WTC11 (cell line): ENCODE data around the gene CNTN5. TPM values are rescaled to one million over a fixed set of nuclear protein-coding genes. Genes with fewer than 3 reads are reported as not detected.

Experiments
- ATAC-seq: fragments of 200-7000 bp; cut with Tn5 transposase; 2 replicates; pipeline ENCODE4 v1.10.0; 2021; ENCODE audit warnings: mild to moderate bottlenecking, moderate library complexity
- CTCF ChIA-PET: fragments of 300-600 bp; sonication (Branson Sonifier 250); formaldehyde crosslinking; loops from one replicate; lab custom pipeline; 2021; ENCODE audit warnings: antibody characterized with exemption; lab: Charles Lee
- POLR2A ChIA-PET: fragments of 350-600 bp; sonication (Branson Sonifier 250); formaldehyde crosslinking; loops from one replicate; lab custom pipeline; 2021; ENCODE audit warnings: antibody characterized with exemption; lab: Charles Lee
- DNase-seq: peaks from one replicate; pipeline ENCODE4 v3.0.0; 2021; ENCODE audit warnings: low spot score
- H3K27ac Mint-ChIP-seq: 2 replicates; pipeline ENCODE4 v1.8.0; 2021; ENCODE audit warnings: mixed read lengths
- H3K27me3 Mint-ChIP-seq: 2 replicates; pipeline ENCODE4 v1.8.0; 2021; ENCODE audit warnings: low read depth, mild to moderate bottlenecking, moderate library complexity, mixed read lengths
- H3K36me3 Mint-ChIP-seq: 2 replicates; pipeline ENCODE4 v1.8.0; 2021; ENCODE audit warnings: mixed read lengths
- H3K4me1 Mint-ChIP-seq: 2 replicates; pipeline ENCODE4 v1.8.0; 2022; ENCODE audit warnings: mixed read lengths
- H3K4me3 Mint-ChIP-seq: 2 replicates; pipeline ENCODE4 v1.8.0; 2021; ENCODE audit warnings: mild to moderate bottlenecking, moderate library complexity, mixed read lengths
- H3K9me3 Mint-ChIP-seq: 2 replicates; pipeline ENCODE4 v1.8.0; 2021; ENCODE audit warnings: mixed read lengths
- ATF1 ChIP-seq: sonication (generic); formaldehyde crosslinking; IDR thresholded peaks from 2 replicates; pipeline ENCODE4 v1.8.1; 2023; ENCODE audit warnings: mild to moderate bottlenecking, moderate library complexity, missing genetic modification reagents
- CBFB ChIP-seq: sonication (generic); formaldehyde crosslinking; IDR thresholded peaks from 2 replicates; pipeline ENCODE4 v1.8.1; 2022; ENCODE audit warnings: mild to moderate bottlenecking, low read depth, missing genetic modification reagents
- EMX1 ChIP-seq: fragments of 250-450 bp; sonication (Bioruptor Pico); IDR thresholded peaks from 2 replicates; pipeline ENCODE4 v1.8.0; 2021; ENCODE audit warnings: mild to moderate bottlenecking
- FOXJ3 ChIP-seq: sonication (generic); formaldehyde crosslinking; IDR thresholded peaks from 2 replicates; pipeline ENCODE4 v1.9.0; 2021; ENCODE audit warnings: missing genetic modification reagents, mild to moderate bottlenecking, borderline replicate concordance
- FOXK1 ChIP-seq: sonication (generic); formaldehyde crosslinking; IDR thresholded peaks from 2 replicates; pipeline ENCODE4 v1.8.0; 2022; ENCODE audit warnings: mild to moderate bottlenecking, moderate library complexity, missing genetic modification reagents
- FOXP1 ChIP-seq: sonication (generic); formaldehyde crosslinking; IDR thresholded peaks from 2 replicates; pipeline ENCODE4 v1.8.0; 2022; ENCODE audit warnings: missing genetic modification reagents, mild to moderate bottlenecking, moderate library complexity, borderline replicate concordance
- NR3C1 ChIP-seq: sonication (generic); formaldehyde crosslinking; conservative IDR thresholded peaks from 2 replicates; pipeline ENCODE4 v1.8.1; 2023; ENCODE audit warnings: low read depth, mild to moderate bottlenecking, missing genetic modification reagents
- OVOL2 ChIP-seq: fragments of 250-450 bp; sonication (Bioruptor Pico); IDR thresholded peaks from 2 replicates; pipeline ENCODE4 v1.9.0; 2021; ENCODE audit warnings: mild to moderate bottlenecking, borderline replicate concordance
- PRRX2 ChIP-seq: fragments of 250-450 bp; sonication (Bioruptor Pico); IDR thresholded peaks from 2 replicates; pipeline ENCODE4 v1.8.0; 2021; ENCODE audit warnings: mild to moderate bottlenecking
- SMAD3 ChIP-seq: sonication (generic); formaldehyde crosslinking; IDR thresholded peaks from 2 replicates; pipeline ENCODE4 v1.8.0; 2022; ENCODE audit warnings: missing genetic modification reagents, mild to moderate bottlenecking, borderline replicate concordance
- SOX15 ChIP-seq: fragments of 250-450 bp; sonication (Bioruptor Pico); IDR thresholded peaks from 2 replicates; pipeline ENCODE4 v1.9.0; 2021; ENCODE audit warnings: mild to moderate bottlenecking
- total RNA-seq: library from RNA; stranded (reverse); gene quantifications from 3 replicates; pipeline ENCODE4 v1.2.3, GENCODE V29; 2021
- TF ChIP-seq, protein P1 (sequence below): sonication (generic); formaldehyde crosslinking; conservative IDR thresholded peaks from 2 replicates; pipeline ENCODE4 v1.8.1; 2023; ENCODE audit warnings: mild to moderate bottlenecking, low read depth, missing genetic modification reagents, moderate library complexity
- TF ChIP-seq, protein P2 (sequence below): sonication (generic); formaldehyde crosslinking; IDR thresholded peaks from 2 replicates; pipeline ENCODE4 v1.8.0; 2022; ENCODE audit warnings: mild to moderate bottlenecking, missing genetic modification reagents
- TF ChIP-seq, protein P3 (sequence below): sonication (generic); formaldehyde crosslinking; IDR thresholded peaks from 2 replicates; pipeline ENCODE4 v1.8.1; 2023; ENCODE audit warnings: mild to moderate bottlenecking, moderate library complexity, missing genetic modification reagents
- TF ChIP-seq, protein P4 (sequence below): sonication (generic); formaldehyde crosslinking; IDR thresholded peaks from 2 replicates; pipeline ENCODE4 v1.8.1; 2023; ENCODE audit warnings: mild to moderate bottlenecking, missing genetic modification reagents, moderate library complexity
- TF ChIP-seq, protein P5 (sequence below): fragments of 250-450 bp; sonication (Bioruptor Pico); IDR thresholded peaks from 2 replicates; pipeline ENCODE4 v1.9.0; 2021; ENCODE audit warnings: mild to moderate bottlenecking
- TF ChIP-seq, protein P6 (sequence below): fragments of 250-450 bp; sonication (Bioruptor Pico); IDR thresholded peaks from 2 replicates; pipeline ENCODE4 v1.9.0; 2021; ENCODE audit warnings: mild to moderate bottlenecking, borderline replicate concordance
- TF ChIP-seq, protein P7 (sequence below): sonication (generic); formaldehyde crosslinking; IDR thresholded peaks from 2 replicates; pipeline ENCODE4 v1.8.1; 2023; ENCODE audit warnings: mild to moderate bottlenecking, missing genetic modification reagents, borderline replicate concordance

Gene CNTN5
- total RNA-seq, 1 experiment from 2014 or later, result 0.07 TPM

DNA sequence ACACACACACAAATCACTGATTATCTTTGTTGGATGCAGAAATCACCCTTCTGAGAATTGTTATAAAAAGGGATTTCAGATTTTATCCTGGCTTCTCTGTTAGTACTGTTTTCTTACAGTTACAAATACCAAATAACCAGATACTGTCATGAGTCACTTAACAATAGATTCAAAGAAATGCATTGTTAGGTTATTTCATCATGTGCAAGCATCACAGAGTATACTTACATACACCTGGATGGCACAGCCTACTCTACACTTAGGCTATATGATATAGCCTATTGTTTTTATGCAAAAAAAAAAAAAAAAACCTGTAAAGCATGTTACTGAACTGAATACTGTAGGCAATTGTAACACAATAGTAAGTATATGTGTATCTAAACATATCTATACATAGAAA lies 1347.1 kb downstream of the CNTN5 start:
- Mint-ChIP-seq H3K4me1 (no peaks in the 10 kb centered on the region), H3K9me3 (peaks cover 10% of the 10 kb centered on the region; the same call in 1 of the 2 replicates), H3K36me3 (no peaks in the 10 kb centered on the region; the same call in 1 of the 2 replicates), H3K27ac (no peak overlapping the region), H3K4me3 (no peak overlapping the region), H3K27me3 (no peaks in the 10 kb centered on the region; the same call in 1 of the 2 replicates)
- TF ChIP-seq, protein P1, sequence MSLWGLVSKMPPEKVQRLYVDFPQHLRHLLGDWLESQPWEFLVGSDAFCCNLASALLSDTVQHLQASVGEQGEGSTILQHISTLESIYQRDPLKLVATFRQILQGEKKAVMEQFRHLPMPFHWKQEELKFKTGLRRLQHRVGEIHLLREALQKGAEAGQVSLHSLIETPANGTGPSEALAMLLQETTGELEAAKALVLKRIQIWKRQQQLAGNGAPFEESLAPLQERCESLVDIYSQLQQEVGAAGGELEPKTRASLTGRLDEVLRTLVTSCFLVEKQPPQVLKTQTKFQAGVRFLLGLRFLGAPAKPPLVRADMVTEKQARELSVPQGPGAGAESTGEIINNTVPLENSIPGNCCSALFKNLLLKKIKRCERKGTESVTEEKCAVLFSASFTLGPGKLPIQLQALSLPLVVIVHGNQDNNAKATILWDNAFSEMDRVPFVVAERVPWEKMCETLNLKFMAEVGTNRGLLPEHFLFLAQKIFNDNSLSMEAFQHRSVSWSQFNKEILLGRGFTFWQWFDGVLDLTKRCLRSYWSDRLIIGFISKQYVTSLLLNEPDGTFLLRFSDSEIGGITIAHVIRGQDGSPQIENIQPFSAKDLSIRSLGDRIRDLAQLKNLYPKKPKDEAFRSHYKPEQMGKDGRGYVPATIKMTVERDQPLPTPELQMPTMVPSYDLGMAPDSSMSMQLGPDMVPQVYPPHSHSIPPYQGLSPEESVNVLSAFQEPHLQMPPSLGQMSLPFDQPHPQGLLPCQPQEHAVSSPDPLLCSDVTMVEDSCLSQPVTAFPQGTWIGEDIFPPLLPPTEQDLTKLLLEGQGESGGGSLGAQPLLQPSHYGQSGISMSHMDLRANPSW (CRISPR knock-in tag), result no peak
- TF ChIP-seq CBFB (CRISPR knock-in tag), result no peak
- no peak for TF ChIP-seq PRRX2 (CRISPR knock-in tag)
- TF ChIP-seq NR3C1 (CRISPR knock-in tag), result no peak
- no peak for TF ChIP-seq FOXJ3 (CRISPR knock-in tag)
- no peak for TF ChIP-seq OVOL2 (CRISPR knock-in tag)
- TF ChIP-seq SOX15 (CRISPR knock-in tag), result no peak
- TF ChIP-seq, protein P2, sequence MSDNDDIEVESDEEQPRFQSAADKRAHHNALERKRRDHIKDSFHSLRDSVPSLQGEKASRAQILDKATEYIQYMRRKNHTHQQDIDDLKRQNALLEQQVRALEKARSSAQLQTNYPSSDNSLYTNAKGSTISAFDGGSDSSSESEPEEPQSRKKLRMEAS (CRISPR knock-in tag), result no peak
- TF ChIP-seq, protein P3, sequence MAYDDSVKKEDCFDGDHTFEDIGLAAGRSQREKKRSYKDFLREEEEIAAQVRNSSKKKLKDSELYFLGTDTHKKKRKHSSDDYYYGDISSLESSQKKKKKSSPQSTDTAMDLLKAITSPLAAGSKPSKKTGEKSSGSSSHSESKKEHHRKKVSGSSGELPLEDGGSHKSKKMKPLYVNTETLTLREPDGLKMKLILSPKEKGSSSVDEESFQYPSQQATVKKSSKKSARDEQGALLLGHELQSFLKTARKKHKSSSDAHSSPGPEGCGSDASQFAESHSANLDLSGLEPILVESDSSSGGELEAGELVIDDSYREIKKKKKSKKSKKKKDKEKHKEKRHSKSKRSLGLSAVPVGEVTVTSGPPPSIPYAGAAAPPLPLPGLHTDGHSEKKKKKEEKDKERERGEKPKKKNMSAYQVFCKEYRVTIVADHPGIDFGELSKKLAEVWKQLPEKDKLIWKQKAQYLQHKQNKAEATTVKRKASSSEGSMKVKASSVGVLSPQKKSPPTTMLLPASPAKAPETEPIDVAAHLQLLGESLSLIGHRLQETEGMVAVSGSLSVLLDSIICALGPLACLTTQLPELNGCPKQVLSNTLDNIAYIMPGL (CRISPR knock-in tag), result no peak
- no peak for TF ChIP-seq FOXK1
- TF ChIP-seq, protein P4, sequence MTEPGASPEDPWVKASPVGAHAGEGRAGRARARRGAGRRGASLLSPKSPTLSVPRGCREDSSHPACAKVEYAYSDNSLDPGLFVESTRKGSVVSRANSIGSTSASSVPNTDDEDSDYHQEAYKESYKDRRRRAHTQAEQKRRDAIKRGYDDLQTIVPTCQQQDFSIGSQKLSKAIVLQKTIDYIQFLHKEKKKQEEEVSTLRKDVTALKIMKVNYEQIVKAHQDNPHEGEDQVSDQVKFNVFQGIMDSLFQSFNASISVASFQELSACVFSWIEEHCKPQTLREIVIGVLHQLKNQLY, result no peak
- TF ChIP-seq, protein P5, sequence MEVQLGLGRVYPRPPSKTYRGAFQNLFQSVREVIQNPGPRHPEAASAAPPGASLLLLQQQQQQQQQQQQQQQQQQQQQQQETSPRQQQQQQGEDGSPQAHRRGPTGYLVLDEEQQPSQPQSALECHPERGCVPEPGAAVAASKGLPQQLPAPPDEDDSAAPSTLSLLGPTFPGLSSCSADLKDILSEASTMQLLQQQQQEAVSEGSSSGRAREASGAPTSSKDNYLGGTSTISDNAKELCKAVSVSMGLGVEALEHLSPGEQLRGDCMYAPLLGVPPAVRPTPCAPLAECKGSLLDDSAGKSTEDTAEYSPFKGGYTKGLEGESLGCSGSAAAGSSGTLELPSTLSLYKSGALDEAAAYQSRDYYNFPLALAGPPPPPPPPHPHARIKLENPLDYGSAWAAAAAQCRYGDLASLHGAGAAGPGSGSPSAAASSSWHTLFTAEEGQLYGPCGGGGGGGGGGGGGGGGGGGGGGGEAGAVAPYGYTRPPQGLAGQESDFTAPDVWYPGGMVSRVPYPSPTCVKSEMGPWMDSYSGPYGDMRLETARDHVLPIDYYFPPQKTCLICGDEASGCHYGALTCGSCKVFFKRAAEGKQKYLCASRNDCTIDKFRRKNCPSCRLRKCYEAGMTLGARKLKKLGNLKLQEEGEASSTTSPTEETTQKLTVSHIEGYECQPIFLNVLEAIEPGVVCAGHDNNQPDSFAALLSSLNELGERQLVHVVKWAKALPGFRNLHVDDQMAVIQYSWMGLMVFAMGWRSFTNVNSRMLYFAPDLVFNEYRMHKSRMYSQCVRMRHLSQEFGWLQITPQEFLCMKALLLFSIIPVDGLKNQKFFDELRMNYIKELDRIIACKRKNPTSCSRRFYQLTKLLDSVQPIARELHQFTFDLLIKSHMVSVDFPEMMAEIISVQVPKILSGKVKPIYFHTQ (CRISPR knock-in tag), result no peak
- TF ChIP-seq, protein P6, sequence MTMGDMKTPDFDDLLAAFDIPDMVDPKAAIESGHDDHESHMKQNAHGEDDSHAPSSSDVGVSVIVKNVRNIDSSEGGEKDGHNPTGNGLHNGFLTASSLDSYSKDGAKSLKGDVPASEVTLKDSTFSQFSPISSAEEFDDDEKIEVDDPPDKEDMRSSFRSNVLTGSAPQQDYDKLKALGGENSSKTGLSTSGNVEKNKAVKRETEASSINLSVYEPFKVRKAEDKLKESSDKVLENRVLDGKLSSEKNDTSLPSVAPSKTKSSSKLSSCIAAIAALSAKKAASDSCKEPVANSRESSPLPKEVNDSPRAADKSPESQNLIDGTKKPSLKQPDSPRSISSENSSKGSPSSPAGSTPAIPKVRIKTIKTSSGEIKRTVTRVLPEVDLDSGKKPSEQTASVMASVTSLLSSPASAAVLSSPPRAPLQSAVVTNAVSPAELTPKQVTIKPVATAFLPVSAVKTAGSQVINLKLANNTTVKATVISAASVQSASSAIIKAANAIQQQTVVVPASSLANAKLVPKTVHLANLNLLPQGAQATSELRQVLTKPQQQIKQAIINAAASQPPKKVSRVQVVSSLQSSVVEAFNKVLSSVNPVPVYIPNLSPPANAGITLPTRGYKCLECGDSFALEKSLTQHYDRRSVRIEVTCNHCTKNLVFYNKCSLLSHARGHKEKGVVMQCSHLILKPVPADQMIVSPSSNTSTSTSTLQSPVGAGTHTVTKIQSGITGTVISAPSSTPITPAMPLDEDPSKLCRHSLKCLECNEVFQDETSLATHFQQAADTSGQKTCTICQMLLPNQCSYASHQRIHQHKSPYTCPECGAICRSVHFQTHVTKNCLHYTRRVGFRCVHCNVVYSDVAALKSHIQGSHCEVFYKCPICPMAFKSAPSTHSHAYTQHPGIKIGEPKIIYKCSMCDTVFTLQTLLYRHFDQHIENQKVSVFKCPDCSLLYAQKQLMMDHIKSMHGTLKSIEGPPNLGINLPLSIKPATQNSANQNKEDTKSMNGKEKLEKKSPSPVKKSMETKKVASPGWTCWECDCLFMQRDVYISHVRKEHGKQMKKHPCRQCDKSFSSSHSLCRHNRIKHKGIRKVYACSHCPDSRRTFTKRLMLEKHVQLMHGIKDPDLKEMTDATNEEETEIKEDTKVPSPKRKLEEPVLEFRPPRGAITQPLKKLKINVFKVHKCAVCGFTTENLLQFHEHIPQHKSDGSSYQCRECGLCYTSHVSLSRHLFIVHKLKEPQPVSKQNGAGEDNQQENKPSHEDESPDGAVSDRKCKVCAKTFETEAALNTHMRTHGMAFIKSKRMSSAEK (CRISPR knock-in tag), result no peak
- no peak for TF ChIP-seq SMAD3 (CRISPR knock-in tag)
- no peak for TF ChIP-seq EMX1 (CRISPR knock-in tag)
- TF ChIP-seq, protein P7, sequence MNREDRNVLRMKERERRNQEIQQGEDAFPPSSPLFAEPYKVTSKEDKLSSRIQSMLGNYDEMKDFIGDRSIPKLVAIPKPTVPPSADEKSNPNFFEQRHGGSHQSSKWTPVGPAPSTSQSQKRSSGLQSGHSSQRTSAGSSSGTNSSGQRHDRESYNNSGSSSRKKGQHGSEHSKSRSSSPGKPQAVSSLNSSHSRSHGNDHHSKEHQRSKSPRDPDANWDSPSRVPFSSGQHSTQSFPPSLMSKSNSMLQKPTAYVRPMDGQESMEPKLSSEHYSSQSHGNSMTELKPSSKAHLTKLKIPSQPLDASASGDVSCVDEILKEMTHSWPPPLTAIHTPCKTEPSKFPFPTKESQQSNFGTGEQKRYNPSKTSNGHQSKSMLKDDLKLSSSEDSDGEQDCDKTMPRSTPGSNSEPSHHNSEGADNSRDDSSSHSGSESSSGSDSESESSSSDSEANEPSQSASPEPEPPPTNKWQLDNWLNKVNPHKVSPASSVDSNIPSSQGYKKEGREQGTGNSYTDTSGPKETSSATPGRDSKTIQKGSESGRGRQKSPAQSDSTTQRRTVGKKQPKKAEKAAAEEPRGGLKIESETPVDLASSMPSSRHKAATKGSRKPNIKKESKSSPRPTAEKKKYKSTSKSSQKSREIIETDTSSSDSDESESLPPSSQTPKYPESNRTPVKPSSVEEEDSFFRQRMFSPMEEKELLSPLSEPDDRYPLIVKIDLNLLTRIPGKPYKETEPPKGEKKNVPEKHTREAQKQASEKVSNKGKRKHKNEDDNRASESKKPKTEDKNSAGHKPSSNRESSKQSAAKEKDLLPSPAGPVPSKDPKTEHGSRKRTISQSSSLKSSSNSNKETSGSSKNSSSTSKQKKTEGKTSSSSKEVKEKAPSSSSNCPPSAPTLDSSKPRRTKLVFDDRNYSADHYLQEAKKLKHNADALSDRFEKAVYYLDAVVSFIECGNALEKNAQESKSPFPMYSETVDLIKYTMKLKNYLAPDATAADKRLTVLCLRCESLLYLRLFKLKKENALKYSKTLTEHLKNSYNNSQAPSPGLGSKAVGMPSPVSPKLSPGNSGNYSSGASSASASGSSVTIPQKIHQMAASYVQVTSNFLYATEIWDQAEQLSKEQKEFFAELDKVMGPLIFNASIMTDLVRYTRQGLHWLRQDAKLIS (CRISPR knock-in tag), result no peak
- TF ChIP-seq FOXP1 (CRISPR knock-in tag), result no peak
- TF ChIP-seq ATF1 (CRISPR knock-in tag), result no peak
- ATAC-seq, result no peak
- ChIA-PET POLR2A (no interaction called here), CTCF (no interaction called here)
- DNase-seq, result no peak
